ENCODE results near the gene NRXN3. TPM values are rescaled to one million over a fixed set of nuclear protein-coding genes. Genes with fewer than 3 reads are reported as not detected.

NRXN3 gene
- polyA plus RNA-seq, 1 donor (not counting 4 experiments of a cell fraction or from before 2014, with no cell fraction given), result 0.89 TPM

DNA sequence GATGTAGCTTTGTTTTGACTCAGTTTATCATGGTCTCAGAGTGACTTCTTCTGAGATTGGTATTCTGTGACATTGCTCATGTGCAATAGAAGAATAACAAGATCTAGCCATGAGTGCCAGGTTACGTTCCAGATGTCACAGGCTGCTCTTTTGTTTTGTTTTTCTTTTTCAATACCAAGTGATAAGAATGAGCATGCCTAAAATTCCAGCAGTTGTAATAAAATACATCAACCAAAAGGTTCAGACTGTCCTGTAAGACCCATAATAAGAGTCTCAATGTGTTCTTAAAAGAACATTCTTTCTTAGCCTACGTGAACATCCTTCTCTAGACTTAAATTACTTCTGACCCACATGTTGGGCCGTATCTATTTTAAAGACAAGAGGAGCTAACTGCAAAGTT, 1371.9 kb downstream of the NRXN3 start:
- H3K9ac ChIP-seq (ENCODE audit: control insufficient read depth, extremely low read depth, insufficient read depth, low read length), result no peak overlapping the region
- no peak overlapping the region for H3K27ac ChIP-seq (ENCODE audit: control insufficient read depth, insufficient read depth, low read length)
- no peaks in the 10 kb centered on the region for H3K36me3 ChIP-seq (ENCODE audit: control insufficient read depth in 2 of 2, extremely low read depth in 1 of 2, insufficient read depth in 2 of 2, low read length in 2 of 2)
- no peak overlapping the region for H2AFZ ChIP-seq (ENCODE audit: control insufficient read depth, low read length)
- FAIRE-seq (no peak), DNase-seq (ENCODE audit: low read depth, low spot score) (no peak)
- dilution Hi-C loops (cut with MboI; ENCODE audit: extremely low pct_ligation_motif_present, low sequenced_read_pairs), result no loop called here
- no peaks in the 10 kb centered on the region for H3K79me2 ChIP-seq (ENCODE audit: control insufficient read depth, insufficient read depth, low read length)
- H3K27me3 ChIP-seq (ENCODE audit: control insufficient read depth, extremely low read depth, insufficient read depth, low read length), result no peaks in the 10 kb centered on the region
- no peak for TF ChIP-seq EZH2 (IDR thresholded peaks at IDR 0.05; ENCODE audit: low read length)
- H3K9me3 ChIP-seq (ENCODE audit: control insufficient read depth, low read depth, low read length), result no peaks in the 10 kb centered on the region
- no peaks in the 10 kb centered on the region for H4K20me1 ChIP-seq (ENCODE audit: control insufficient read depth, extremely low read depth, insufficient read depth, low read length)
- no peak overlapping the region for H3K4me2 ChIP-seq (ENCODE audit: control insufficient read depth, extremely low read depth, insufficient read depth, low read depth, low read length)
- no peak overlapping the region for H3K4me3 ChIP-seq (ENCODE audit: control insufficient read depth in 2 of 3, extremely low read depth in 1 of 3, insufficient read depth in 2 of 3, low read depth in 1 of 3, low read length in 3 of 3)
- peaks cover 5% of the 10 kb centered on the region for H3K4me1 ChIP-seq (ENCODE audit: control insufficient read depth, extremely low read depth, insufficient read depth, low read length)
- H3K9me1 ChIP-seq (ENCODE audit: control insufficient read depth, extremely low read depth, insufficient read depth, low read length), result no peaks in the 10 kb centered on the region

DNA sequence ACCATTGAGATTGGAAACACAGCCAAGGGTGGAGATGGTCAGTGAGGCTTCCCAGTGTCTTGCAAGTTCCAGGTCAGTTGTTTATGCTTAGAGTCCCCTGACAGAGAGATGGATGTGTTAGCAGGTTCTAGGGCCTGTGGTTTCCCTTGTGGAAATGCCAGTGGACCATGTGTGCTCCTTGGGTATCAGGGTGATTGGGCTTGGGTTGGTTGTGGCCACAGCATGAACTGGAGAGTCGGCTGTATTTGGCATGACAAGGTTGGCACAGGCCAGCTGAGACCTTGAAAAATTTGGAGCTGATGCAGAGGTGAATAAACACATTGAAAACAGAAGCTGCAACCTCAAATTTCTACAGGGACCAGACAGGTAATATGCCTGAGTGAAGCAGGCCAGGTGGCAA, 1373.2 kb downstream of the NRXN3 start:
- Histone ChIP-seq H3K4me2 (ENCODE audit: control insufficient read depth, extremely low read depth, insufficient read depth, low read depth, low read length) (no peak overlapping the region), H4K20me1 (ENCODE audit: control insufficient read depth, extremely low read depth, insufficient read depth, low read length) (no peaks in the 10 kb centered on the region), H2AFZ (ENCODE audit: control insufficient read depth, low read length) (no peak overlapping the region), H3K79me2 (ENCODE audit: control insufficient read depth, insufficient read depth, low read length) (no peaks in the 10 kb centered on the region), H3K4me3 (ENCODE audit: control insufficient read depth in 2 of 3, extremely low read depth in 1 of 3, insufficient read depth in 2 of 3, low read depth in 1 of 3, low read length in 3 of 3) (no peak overlapping the region), H3K27me3 (ENCODE audit: control insufficient read depth, extremely low read depth, insufficient read depth, low read length) (no peaks in the 10 kb centered on the region), H3K4me1 (ENCODE audit: control insufficient read depth, extremely low read depth, insufficient read depth, low read length) (peaks cover 5% of the 10 kb centered on the region), H3K36me3 (ENCODE audit: control insufficient read depth in 2 of 2, extremely low read depth in 1 of 2, insufficient read depth in 2 of 2, low read length in 2 of 2) (no peaks in the 10 kb centered on the region), H3K27ac (ENCODE audit: control insufficient read depth, insufficient read depth, low read length) (no peak overlapping the region), H3K9ac (ENCODE audit: control insufficient read depth, extremely low read depth, insufficient read depth, low read length) (no peak overlapping the region), H3K9me3 (ENCODE audit: control insufficient read depth, low read depth, low read length) (no peaks in the 10 kb centered on the region), H3K9me1 (ENCODE audit: control insufficient read depth, extremely low read depth, insufficient read depth, low read length) (no peaks in the 10 kb centered on the region)
- no peak for TF ChIP-seq EZH2 (IDR thresholded peaks at IDR 0.05; ENCODE audit: low read length)
- TF ChIP-seq, protein P1, sequence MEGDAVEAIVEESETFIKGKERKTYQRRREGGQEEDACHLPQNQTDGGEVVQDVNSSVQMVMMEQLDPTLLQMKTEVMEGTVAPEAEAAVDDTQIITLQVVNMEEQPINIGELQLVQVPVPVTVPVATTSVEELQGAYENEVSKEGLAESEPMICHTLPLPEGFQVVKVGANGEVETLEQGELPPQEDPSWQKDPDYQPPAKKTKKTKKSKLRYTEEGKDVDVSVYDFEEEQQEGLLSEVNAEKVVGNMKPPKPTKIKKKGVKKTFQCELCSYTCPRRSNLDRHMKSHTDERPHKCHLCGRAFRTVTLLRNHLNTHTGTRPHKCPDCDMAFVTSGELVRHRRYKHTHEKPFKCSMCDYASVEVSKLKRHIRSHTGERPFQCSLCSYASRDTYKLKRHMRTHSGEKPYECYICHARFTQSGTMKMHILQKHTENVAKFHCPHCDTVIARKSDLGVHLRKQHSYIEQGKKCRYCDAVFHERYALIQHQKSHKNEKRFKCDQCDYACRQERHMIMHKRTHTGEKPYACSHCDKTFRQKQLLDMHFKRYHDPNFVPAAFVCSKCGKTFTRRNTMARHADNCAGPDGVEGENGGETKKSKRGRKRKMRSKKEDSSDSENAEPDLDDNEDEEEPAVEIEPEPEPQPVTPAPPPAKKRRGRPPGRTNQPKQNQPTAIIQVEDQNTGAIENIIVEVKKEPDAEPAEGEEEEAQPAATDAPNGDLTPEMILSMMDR (optimal IDR thresholded peaks at IDR 0.05 in 1 of 3, IDR thresholded peaks at IDR 0.05 in 1 of 3, conservative IDR thresholded peaks at IDR 0.05 in 1 of 3; ENCODE audit: extremely low read depth in 1 of 3, insufficient read depth in 2 of 3, low read length in 3 of 3), result no peak
- dilution Hi-C loops (cut with MboI; ENCODE audit: extremely low pct_ligation_motif_present, low sequenced_read_pairs), result no loop called here
- FAIRE-seq (no peak), DNase-seq (ENCODE audit: low read depth, low spot score) (no peak)
